Mesendoderm (in vitro differentiated cells): ENCODE results near the gene TGFBI.
"Not testable (repeated sequence)": the region's sequence is repeated elsewhere in the genome, so short reads cannot be mapped to it uniquely, and the experiment has no call there.

ENCODE experiments used
- DNase-seq: peaks from one replicate; pipeline ENCODE4 v3.0.0; 2013
- H2AK5ac ChIP-seq: 2 replicates; pipeline ENCODE4 v1.6.1; 2013; ENCODE audit warnings: low read length, inconsistent platforms
- H2BK120ac ChIP-seq: 2 replicates; pipeline ENCODE4 v1.6.1; 2013; ENCODE audit warnings: low read depth, mild to moderate bottlenecking, low read length, moderate library complexity, mixed read lengths
- H2BK15ac ChIP-seq: replicated peaks from 2 replicates; pipeline ENCODE4 v1.6.1; 2013; ENCODE audit warnings: low read depth, mild to moderate bottlenecking, moderate library complexity
- H2BK5ac ChIP-seq: 2 replicates; pipeline ENCODE4 v1.6.1; 2013; ENCODE audit warnings: low read length, inconsistent platforms
- H3K18ac ChIP-seq: 2 replicates; pipeline ENCODE4 v1.6.1; 2013; ENCODE audit warnings: mild to moderate bottlenecking, low read length, mixed read lengths
- H3K23ac ChIP-seq: one replicate; pipeline ENCODE4 v1.6.1; 2013; ENCODE audit warnings: low read length
- H3K27ac ChIP-seq: 2 replicates; pipeline ENCODE4 v1.5.1; 2013; ENCODE audit warnings: low read depth, mild to moderate bottlenecking, inconsistent platforms, low read length, moderate library complexity
- H3K27me3 ChIP-seq: 2 replicates; pipeline ENCODE4 v1.6.1; 2013; ENCODE audit warnings: low read length, control low read depth, mild to moderate bottlenecking, inconsistent platforms; ENCODE audit not compliant: insufficient read depth, poor library complexity
- H3K36me3 ChIP-seq: 2 replicates; pipeline ENCODE4 v1.6.1; 2013; ENCODE audit warnings: low read length, inconsistent platforms; ENCODE audit not compliant: control insufficient read depth, insufficient read depth
- H3K4ac ChIP-seq: one replicate; pipeline ENCODE4 v1.6.1; 2013; ENCODE audit warnings: low read depth, mild to moderate bottlenecking, low read length, moderate library complexity
- H3K4me1 ChIP-seq: 2 replicates; pipeline ENCODE4 v1.6.1; 2013; ENCODE audit warnings: low read depth, low read length, inconsistent platforms; ENCODE audit not compliant: control insufficient read depth
- H3K4me2 ChIP-seq: 2 replicates; pipeline ENCODE4 v1.6.1; 2013; ENCODE audit warnings: low read length
- H3K4me3 ChIP-seq: 2 replicates; pipeline ENCODE4 v1.5.1; 2013; ENCODE audit warnings: mild to moderate bottlenecking, low read length
- H3K56ac ChIP-seq: one replicate; pipeline ENCODE4 v1.6.1; 2013; ENCODE audit warnings: low read length
- H3K79me1 ChIP-seq: 2 replicates; pipeline ENCODE4 v1.6.1; 2013; ENCODE audit warnings: low read length, inconsistent platforms
- H3K79me2 ChIP-seq: 2 replicates; pipeline ENCODE4 v1.6.1; 2013; ENCODE audit warnings: mild to moderate bottlenecking, low read length; ENCODE audit not compliant: control insufficient read depth, insufficient read depth
- H3K9ac ChIP-seq: 2 replicates; pipeline ENCODE4 v1.6.1; 2013; ENCODE audit warnings: low read length, inconsistent platforms
- H4K5ac ChIP-seq: one replicate; pipeline ENCODE4 v1.6.1; 2013; ENCODE audit warnings: low read length
- H4K8ac ChIP-seq: one replicate; pipeline ENCODE4 v1.6.1; 2013; ENCODE audit warnings: low read depth, mild to moderate bottlenecking, control low read depth, low read length, moderate library complexity
- WGBS: extraction: QIAGEN DNeasy Blood & Tissue Kit; methylation state at CpG from one replicate; pipeline ENCODE4 v1.1.7; 2013; ENCODE audit warnings: low lambda C conversion rate, missing lambda C conversion rate; ENCODE audit not compliant: insufficient coverage; ENCODE audit errors: extremely low coverage; 5-methylcytosine and 5-hydroxymethylcytosine counted together

Gene TGFBI

GRCh38 chr5:136043968-136044610, 15.3 kb downstream of the TGFBI start:
- Histone ChIP-seq H3K4me1 (no peaks in the 10 kb centered on the region), H4K8ac (no peak overlapping the region), H2BK5ac (no peak overlapping the region), H3K27me3 (no peaks in the 10 kb centered on the region), H3K9ac (no peak overlapping the region), H3K4me3 (no peak overlapping the region), H2BK120ac (no peak overlapping the region), H2BK15ac (no peak overlapping the region), H4K5ac (no peak overlapping the region), H3K18ac (no peak overlapping the region), H3K4ac (no peak overlapping the region), H3K56ac (no peak overlapping the region), H3K36me3 (no peaks in the 10 kb centered on the region), H2AK5ac (no peak overlapping the region), H3K23ac (no peak overlapping the region), H3K27ac (no peak overlapping the region), H3K4me2 (no peak overlapping the region), H3K79me2 (no peaks in the 10 kb centered on the region), H3K79me1 (no peaks in the 10 kb centered on the region)
- no peak for DNase-seq
- WGBS: no CpG with 5 or more reads among the region's 8 CpGs

GRCh38 chr5:136045026-136045425, 16.2 kb downstream of the TGFBI start:
- not testable (repeated sequence) for H3K4me1 ChIP-seq, H4K5ac ChIP-seq, H2BK15ac ChIP-seq, H3K79me1 ChIP-seq, H3K18ac ChIP-seq, H3K36me3 ChIP-seq, H3K79me2 ChIP-seq, H2BK120ac ChIP-seq, H3K56ac ChIP-seq, H2BK5ac ChIP-seq, DNase-seq, H3K4ac ChIP-seq, H3K23ac ChIP-seq, H3K27me3 ChIP-seq, H4K8ac ChIP-seq, H3K9ac ChIP-seq, H2AK5ac ChIP-seq, H3K4me2 ChIP-seq, H3K27ac ChIP-seq, H3K4me3 ChIP-seq
- no CpG with 5 or more reads among the region's 8 CpGs for WGBS

GRCh38 chr5:136046246-136046645, 17.5 kb downstream of the TGFBI start:
- no peak overlapping the region for H3K4me3 ChIP-seq
- no peak overlapping the region for H2AK5ac ChIP-seq
- DNase-seq: no peak
- WGBS: no CpG with 5 or more reads among the region's 12 CpGs
- no peaks in the 10 kb centered on the region for H3K79me1 ChIP-seq
- no peak overlapping the region for H2BK15ac ChIP-seq
- H3K27ac ChIP-seq: no peak overlapping the region
- no peak overlapping the region for H3K4me2 ChIP-seq
- H3K23ac ChIP-seq: no peak overlapping the region
- no peak overlapping the region for H3K9ac ChIP-seq
- H3K18ac ChIP-seq: no peak overlapping the region
- H4K8ac ChIP-seq: no peak overlapping the region
- no peak overlapping the region for H4K5ac ChIP-seq
- no peak overlapping the region for H2BK120ac ChIP-seq
- no peak overlapping the region for H3K56ac ChIP-seq
- no peak overlapping the region for H2BK5ac ChIP-seq
- no peak overlapping the region for H3K4ac ChIP-seq
- H3K79me2 ChIP-seq: no peaks in the 10 kb centered on the region
- no peaks in the 10 kb centered on the region for H3K4me1 ChIP-seq
- no peaks in the 10 kb centered on the region for H3K27me3 ChIP-seq
- no peaks in the 10 kb centered on the region for H3K36me3 ChIP-seq

GRCh38 chr5:136047858-136048257, 19.1 kb downstream of the TGFBI start:
- Histone ChIP-seq H3K4ac (no peak overlapping the region), H3K18ac (no peak overlapping the region), H4K8ac (no peak overlapping the region), H3K9ac (no peak overlapping the region), H3K36me3 (no peaks in the 10 kb centered on the region), H3K27me3 (no peaks in the 10 kb centered on the region), H2BK5ac (no peak overlapping the region), H3K79me1 (no peaks in the 10 kb centered on the region), H4K5ac (no peak overlapping the region), H3K4me2 (no peak overlapping the region), H3K56ac (no peak overlapping the region), H3K4me1 (no peaks in the 10 kb centered on the region), H2AK5ac (no peak overlapping the region), H3K27ac (no peak overlapping the region), H3K23ac (no peak overlapping the region), H3K4me3 (no peak overlapping the region), H2BK120ac (no peak overlapping the region), H3K79me2 (no peaks in the 10 kb centered on the region), H2BK15ac (no peak overlapping the region)
- WGBS: no CpG with 5 or more reads among the region's 8 CpGs
- no peak for DNase-seq

- no peak overlapping the region for H2BK5ac ChIP-seq
- no peak overlapping the region for H2AK5ac ChIP-seq
- no peaks in the 10 kb centered on the region for H3K4me1 ChIP-seq
- no peak overlapping the region for H3K27ac ChIP-seq
- no peak overlapping the region for H3K9ac ChIP-seq
- no peak overlapping the region for H3K4ac ChIP-seq
- no peak overlapping the region for H3K4me3 ChIP-seq
- H3K18ac ChIP-seq: no peak overlapping the region
- H3K56ac ChIP-seq: no peak overlapping the region
- H2BK15ac ChIP-seq: no peak overlapping the region
- H3K36me3 ChIP-seq: no peaks in the 10 kb centered on the region
- H2BK120ac ChIP-seq: no peak overlapping the region
- no peak overlapping the region for H3K23ac ChIP-seq
- H3K79me2 ChIP-seq: no peaks in the 10 kb centered on the region
- no peak overlapping the region for H3K4me2 ChIP-seq
- no CpG with 5 or more reads among the region's 6 CpGs for WGBS
- no peak overlapping the region for H4K8ac ChIP-seq
- no peak for DNase-seq
- H4K5ac ChIP-seq: no peak overlapping the region
- no peaks in the 10 kb centered on the region for H3K27me3 ChIP-seq
- no peaks in the 10 kb centered on the region for H3K79me1 ChIP-seq
Measured at GRCh38 chr5:136048966-136049365, 20.2 kb downstream of the TGFBI start.
